HG03135 (cell line): Measurements from ENCODE around the gene DDN.

ENCODE experiments used
- ATAC-seq: cut with Tn5 transposase; IDR thresholded peaks from one replicate; pipeline ENCODE4 v1.9.1; 2021; ENCODE audit warnings: mild to moderate bottlenecking, moderate library complexity; ENCODE audit not compliant: unreplicated experiment

Gene DDN

DNA sequence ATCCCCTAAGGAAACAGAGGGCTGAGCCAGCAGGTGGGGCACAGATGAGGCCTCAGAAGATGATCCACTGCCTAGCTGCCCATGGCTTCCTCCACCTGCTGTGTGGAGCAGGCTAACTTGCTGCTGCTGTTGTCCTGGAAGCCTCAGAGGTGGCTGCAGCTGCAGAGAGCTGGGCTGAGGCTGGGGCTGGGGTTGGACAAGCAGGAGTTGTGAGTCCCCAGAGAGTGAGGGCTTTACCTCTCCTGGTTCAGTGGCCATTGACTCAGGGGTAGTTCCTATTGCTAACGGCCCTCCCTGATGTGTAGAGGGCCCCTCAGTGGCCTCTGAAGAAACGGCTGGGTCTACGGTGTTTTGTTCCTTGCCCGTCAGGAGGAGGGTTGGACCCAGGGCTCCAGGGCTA is 33.1 kb upstream of the DDN start:
- no peak for ATAC-seq

- ATAC-seq: no peak
These were observed 32.5 kb upstream of the DDN start for GRCh38 chr12:49031573-49032161.

- ATAC-seq: no peak
These were observed 31.8 kb upstream of the DDN start for GRCh38 chr12:49030714-49031572.

DNA sequence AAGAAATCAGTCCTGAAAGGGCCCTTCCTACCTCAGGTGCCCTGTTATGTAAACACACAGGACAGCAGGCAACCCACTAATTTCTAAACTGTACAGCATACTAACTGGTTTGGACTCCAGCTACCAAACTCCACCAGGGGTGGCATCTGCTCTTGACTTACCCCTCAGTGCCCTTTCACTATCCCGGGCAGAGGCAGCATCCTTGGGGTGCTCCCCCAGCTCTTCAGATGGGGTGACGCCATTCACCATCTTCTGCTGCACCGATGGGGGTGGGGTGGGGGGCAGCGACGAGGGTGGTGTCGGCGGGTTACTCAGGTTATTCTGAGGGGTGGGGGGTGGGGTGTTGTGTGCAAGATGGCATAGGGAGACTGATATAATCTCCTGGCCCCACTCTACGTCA is 30.9 kb upstream of the DDN start:
- ATAC-seq: no peak

- ATAC-seq: no peak
These were observed 29.6 kb upstream of the DDN start for GRCh38 chr12:49028666-49029275.

DNA sequence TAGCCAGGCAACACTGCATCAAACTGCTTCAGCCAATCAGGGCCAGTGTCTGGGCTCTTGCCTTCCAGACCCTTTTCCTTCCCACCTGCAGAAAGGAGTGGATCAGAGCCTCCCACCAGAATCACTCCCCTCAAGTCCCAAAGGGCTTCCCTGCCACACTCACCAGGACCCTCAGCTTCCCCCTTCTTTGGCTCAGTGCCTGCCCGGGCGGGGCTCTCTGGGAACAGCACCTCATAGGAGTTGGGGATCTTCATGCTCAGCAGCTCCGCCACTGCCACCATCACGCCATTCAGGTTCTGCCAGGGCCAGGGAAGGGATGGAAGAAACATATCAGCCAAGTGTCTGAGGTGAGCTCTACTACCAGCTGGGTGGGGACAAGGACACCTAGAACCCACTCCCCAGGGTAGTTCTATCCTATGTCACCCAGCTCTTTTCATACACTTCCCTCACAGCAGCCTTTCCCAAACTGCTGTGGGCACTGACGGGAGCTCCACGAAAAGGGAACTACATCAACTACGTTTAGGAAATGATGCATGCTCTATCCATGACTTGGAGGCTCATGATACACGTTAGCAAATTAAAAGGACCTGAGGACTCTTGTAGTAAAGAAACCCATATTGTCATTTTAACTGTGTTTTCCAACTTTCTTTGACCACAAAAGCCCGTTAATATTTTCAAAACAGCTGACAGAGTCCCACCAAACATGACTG is 28.8 kb upstream of the DDN start:
- ATAC-seq: no peak

- ATAC-seq: no peak
These were observed 27.7 kb upstream of the DDN start for GRCh38 chr12:49026678-49027480.

DNA sequence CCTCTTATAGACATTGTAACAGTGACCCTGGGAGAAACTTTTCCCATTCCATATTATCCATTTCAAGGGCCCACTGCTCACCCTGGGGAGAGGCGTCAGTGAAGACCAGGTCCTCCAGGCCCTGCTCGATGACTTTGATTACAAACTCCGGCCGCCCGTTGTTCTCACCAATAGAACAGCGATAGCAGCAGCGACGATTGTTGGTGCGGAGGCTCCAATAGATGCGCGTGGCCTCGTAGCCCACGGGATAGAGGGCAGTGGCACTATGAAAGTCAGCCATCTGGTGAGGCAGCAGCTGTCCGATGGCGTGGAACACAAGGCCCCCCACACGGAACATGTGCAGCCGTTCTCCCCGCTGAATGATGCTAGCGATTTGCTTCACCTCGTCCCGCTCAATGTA is 26.9 kb upstream of the DDN start:
- no peak for ATAC-seq

DNA sequence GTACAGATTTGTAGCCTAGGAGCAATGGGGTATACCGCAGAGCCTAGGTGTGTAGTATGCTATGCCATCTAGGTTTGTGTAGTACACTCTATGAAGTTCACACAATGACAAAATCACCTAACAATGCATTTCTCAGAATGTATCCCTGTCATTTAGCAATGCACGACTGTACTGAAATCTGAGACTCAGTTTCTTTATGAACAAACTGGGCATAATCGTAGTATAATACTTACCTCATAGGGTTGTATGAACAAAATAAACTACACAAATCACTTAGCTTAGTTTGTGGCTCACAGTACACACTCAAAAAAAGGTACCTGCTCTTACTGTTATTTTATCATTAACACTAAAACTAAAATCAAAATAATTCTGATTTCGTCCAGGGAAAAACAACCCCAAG is 26.3 kb upstream of the DDN start:
- ATAC-seq: no peak

GRCh38 chr12:49024543-49024942 is 25.4 kb upstream of the DDN start:
- no peak for ATAC-seq

GRCh38 chr12:49023812-49024211 is 24.6 kb upstream of the DDN start:
- ATAC-seq: no peak

GRCh38 chr12:49022558-49023178 is 23.5 kb upstream of the DDN start:
- ATAC-seq: no peak

DNA sequence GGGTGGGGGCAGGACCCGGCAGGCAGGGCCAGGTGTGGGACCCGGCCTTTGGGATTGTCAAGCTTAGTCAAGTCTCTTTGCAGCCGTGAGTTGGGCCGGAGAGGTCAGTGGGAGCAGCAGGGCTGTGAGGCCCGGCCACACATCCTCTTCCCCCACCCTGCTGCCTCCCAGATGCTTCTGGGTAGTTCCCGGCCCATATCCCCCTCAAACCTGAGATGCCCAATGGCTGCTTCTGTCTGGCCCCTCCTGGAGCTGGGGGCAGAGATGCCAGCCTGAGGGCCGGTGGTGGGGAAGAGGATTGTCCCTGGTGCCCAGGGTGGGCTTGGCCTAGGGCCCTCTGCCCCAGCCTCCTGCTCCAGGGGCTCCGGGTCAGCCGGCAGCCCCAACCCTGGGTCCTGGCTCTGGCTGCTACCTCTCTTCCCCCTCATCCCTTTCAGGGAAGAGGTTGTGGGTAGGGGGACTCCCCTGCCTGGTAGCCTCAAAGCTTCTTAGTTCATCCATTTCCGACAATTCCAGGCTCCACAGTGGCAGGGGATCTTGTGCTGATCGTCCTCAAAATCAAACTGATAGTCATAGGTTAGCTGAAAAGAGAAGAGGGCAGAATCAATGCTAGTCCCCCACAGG is 22.2 kb upstream of the DDN start:
- no peak for ATAC-seq

GRCh38 chr12:49020441-49020840 is 21.3 kb upstream of the DDN start:
- no peak for ATAC-seq

GRCh38 chr12:49019443-49020324 is 20.5 kb upstream of the DDN start:
- no peak for ATAC-seq

- no peak for ATAC-seq
These were observed 19.9 kb upstream of the DDN start for GRCh38 chr12:49019120-49019430.

DNA sequence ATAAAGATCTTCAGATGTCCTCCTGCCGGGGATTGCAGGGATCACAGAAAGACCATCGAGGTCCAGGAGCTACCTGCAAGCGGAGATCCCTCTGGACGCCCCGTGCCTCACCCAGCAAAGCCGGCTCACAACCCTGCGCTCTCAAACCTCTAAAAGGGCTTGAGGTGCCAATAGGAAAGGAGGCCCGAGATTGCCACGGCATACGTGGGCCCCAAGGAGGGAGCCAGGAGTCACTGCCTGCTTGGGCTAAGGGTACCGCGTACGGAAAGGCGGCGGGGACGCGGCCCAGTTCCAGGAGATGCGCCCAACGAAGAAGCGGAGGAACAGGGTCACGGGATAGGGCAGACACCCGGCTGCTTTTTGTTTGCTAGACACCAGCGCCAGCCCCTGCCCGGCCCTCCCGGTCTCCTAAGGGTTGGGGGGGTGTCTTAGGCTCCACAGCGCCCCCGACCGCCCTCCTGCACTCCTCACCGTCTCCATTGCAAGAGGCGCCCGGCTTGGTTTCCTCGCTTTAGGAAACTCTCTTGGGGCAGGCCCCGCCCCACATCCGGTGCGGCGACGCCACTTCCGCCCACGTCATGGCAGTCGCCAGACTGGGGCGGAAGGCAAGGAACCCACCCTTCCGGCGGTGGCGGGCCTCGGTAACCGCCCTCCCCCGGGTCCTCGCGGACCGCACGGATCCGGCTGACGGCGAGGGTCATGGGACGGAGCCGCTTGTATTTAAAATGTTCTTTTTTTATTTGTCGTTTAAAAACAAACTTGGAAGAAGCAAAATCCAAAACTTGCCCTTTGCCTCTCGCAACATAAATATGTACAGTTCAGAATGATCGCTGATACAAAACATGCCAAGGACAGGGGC is 19.3 kb upstream of the DDN start, which contains the start of gene PRKAG1:
PRKAG1 (minus strand) TSS at position 516 of the 859 bp plus-strand sequence; CDS start at position 480, 36 bp downstream.
- ATAC-seq: peak; percentile 90

DNA sequence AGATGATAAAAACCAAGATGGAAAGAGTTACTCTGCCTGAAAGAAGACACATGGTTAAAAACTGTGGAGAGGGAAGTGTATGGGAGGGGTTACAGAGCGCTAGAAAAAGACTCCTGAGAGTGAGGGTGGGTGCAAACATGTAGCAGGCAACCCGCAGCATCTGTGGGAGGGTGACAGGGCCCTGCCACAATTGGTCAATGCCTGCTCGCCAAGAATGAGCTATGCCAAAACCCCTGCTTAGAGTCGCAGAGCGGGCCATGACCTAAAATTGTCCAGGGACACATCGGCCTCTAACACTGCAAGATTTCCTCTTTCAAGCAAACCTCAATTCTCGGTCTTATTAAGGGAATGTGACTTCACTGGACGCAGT is 18.7 kb upstream of the DDN start:
- peak; percentile 2 for ATAC-seq
